Esophagus muscularis mucosa (tissue), 3 donors: ENCODE results near the gene GLCE.

ENCODE experiments used
- POLR2AphosphoS5 ChIP-seq, 2 donors: sonication (generic); formaldehyde crosslinking; IDR thresholded peaks; one replicate each; pipeline ENCODE4 v1.6.1; 2017; ENCODE audit warnings: antibody characterized with exemption in 2 of 2
- TF ChIP-seq, protein P1 (sequence below), 3 experiments: fragments of 200-600 bp in 2 of 3; fragments of 450-650 bp in 1 of 3; sonication (generic) in 2 of 3; IDR thresholded peaks; one replicate each; pipeline ENCODE4 v1.5.1; 2017 to 2019; ENCODE audit warnings: antibody characterized with exemption in 3 of 3, mild to moderate bottlenecking in 2 of 3, moderate library complexity in 1 of 3

DNA sequence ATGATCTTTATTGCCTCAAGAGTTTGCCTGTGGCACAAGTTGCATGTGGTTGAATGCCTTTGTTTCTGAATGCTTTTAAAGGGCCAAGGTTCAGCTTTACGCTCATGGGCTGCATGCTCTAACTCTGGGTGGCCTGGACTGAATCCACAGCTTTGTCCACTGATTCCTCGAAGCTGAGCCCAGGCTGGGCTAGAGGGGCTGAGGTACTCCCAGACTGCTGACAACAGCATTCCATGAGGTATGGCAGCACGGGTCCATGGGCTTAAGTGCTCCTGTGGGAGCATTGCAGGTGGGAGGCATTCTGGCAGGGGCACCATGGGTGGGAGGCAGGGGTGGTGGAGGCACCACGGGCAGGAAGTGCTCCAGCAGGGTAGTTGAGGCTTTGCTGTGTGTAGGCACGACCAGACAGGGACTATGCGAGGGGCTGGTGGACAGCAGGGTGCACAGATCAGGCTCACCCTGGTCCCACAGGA is 61.6 kb downstream of the GLCE start:
- TF ChIP-seq, protein P1, sequence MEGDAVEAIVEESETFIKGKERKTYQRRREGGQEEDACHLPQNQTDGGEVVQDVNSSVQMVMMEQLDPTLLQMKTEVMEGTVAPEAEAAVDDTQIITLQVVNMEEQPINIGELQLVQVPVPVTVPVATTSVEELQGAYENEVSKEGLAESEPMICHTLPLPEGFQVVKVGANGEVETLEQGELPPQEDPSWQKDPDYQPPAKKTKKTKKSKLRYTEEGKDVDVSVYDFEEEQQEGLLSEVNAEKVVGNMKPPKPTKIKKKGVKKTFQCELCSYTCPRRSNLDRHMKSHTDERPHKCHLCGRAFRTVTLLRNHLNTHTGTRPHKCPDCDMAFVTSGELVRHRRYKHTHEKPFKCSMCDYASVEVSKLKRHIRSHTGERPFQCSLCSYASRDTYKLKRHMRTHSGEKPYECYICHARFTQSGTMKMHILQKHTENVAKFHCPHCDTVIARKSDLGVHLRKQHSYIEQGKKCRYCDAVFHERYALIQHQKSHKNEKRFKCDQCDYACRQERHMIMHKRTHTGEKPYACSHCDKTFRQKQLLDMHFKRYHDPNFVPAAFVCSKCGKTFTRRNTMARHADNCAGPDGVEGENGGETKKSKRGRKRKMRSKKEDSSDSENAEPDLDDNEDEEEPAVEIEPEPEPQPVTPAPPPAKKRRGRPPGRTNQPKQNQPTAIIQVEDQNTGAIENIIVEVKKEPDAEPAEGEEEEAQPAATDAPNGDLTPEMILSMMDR (IDR thresholded peaks at IDR 0.05): no peak
- TF ChIP-seq POLR2AphosphoS5 (IDR thresholded peaks at IDR 0.05): no peak
